ENCODE results near the gene TAPBP.
"Not testable (repeated sequence)": the region's sequence is repeated elsewhere in the genome, so short reads cannot be mapped to it uniquely, and the experiment has no call there.

The TAPBP gene

GRCh38 chr6:33296797-33297405, 17.0 kb downstream of the TAPBP start:
- DNase-seq (ENCODE audit: low spot score) = no peak

- DNase-seq (ENCODE audit: low spot score) = no peak
Observed at GRCh38 chr6:33295621-33296369, 18.1 kb downstream of the TAPBP start.

GRCh38 chr6:33294086-33294823, 19.6 kb downstream of the TAPBP start:
- no peak for DNase-seq (ENCODE audit: low spot score)

GRCh38 chr6:33292996-33293682, 20.7 kb downstream of the TAPBP start:
- no peak for DNase-seq (ENCODE audit: low spot score)

GRCh38 chr6:33290459-33290858, 23.4 kb downstream of the TAPBP start:
- no peak for DNase-seq (ENCODE audit: low spot score)

- DNase-seq (ENCODE audit: low spot score) = no peak
Observed at GRCh38 chr6:33289784-33290315, 24.0 kb downstream of the TAPBP start.

GRCh38 chr6:33288921-33289783, 24.7 kb downstream of the TAPBP start, which contains the start of the genes PFDN6 and WDR46:
PFDN6 (plus strand) TSS chr6:33289601; CDS start chr6:33289857, 256 bp downstream.
WDR46 (minus strand) TSS chr6:33289239; CDS start chr6:33289170, 69 bp downstream.
- peak; percentile 97 for DNase-seq (ENCODE audit: low spot score)

GRCh38 chr6:33288141-33288920, 25.5 kb downstream of the TAPBP start:
- no peak for DNase-seq (ENCODE audit: low spot score)

- DNase-seq (ENCODE audit: low spot score) = no peak
Observed at GRCh38 chr6:33286946-33287914, 26.6 kb downstream of the TAPBP start.

- DNase-seq (ENCODE audit: low spot score) = not testable (repeated sequence)
Observed at GRCh38 chr6:33285214-33285613, 28.7 kb downstream of the TAPBP start.

- no peak for DNase-seq (ENCODE audit: low spot score)
Observed at GRCh38 chr6:33280539-33280938, 33.3 kb downstream of the TAPBP start.

GRCh38 chr6:33279971-33280511, 33.8 kb downstream of the TAPBP start:
- DNase-seq (ENCODE audit: low spot score) = no peak

- no peak for DNase-seq (ENCODE audit: low spot score)
Observed at GRCh38 chr6:33279257-33279695, 34.6 kb downstream of the TAPBP start.

GRCh38 chr6:33278810-33279209, 35.1 kb downstream of the TAPBP start:
- DNase-seq (ENCODE audit: low spot score) = no peak

GRCh38 chr6:33278392-33278741, 35.5 kb downstream of the TAPBP start:
- DNase-seq (ENCODE audit: low spot score) = no peak

- DNase-seq (ENCODE audit: low spot score) = no peak
Observed at GRCh38 chr6:33277663-33278391, 36.1 kb downstream of the TAPBP start.

- peak; percentile 54 for DNase-seq (ENCODE audit: low spot score)
Observed at GRCh38 chr6:33276864-33277662, 36.8 kb downstream of the TAPBP start, which contains the start of gene B3GALT4. B3GALT4 (plus strand) TSS chr6:33277123; CDS start chr6:33277420, 297 bp downstream.
